ENCODE results near the gene PADI2.

- TF ChIP-seq EZH2 (IDR thresholded peaks at IDR 0.05) (no peak), POLR2AphosphoS5 (IDR thresholded peaks at IDR 0.05; ENCODE audit: borderline replicate concordance, low read depth, low read length) (no peak)
These were observed 22.1 kb downstream of the PADI2 start for GRCh38 chr1:17097147-17097546.
